Measurements from ENCODE around the gene WBP2NL. TPM values are rescaled to one million over a fixed set of nuclear protein-coding genes. Genes with fewer than 3 reads are reported as not detected.

WBP2NL gene
- total RNA-seq, 1 donor from 2014 or later: 0.26 TPM

- no peak for TF ChIP-seq CTCF (IDR thresholded peaks at IDR 0.05; ENCODE audit: insufficient read depth, low read length, severe bottlenecking)
- FAIRE-seq (no peak), DNase-seq (ENCODE audit: low read depth) (no peak)
- no peaks in the 10 kb centered on the region for H3K36me3 ChIP-seq (ENCODE audit: control insufficient read depth, insufficient read depth, low read length)
- H3K4me3 ChIP-seq (ENCODE audit: low read depth, low read length): no peak overlapping the region
- no peaks in the 10 kb centered on the region for H3K27me3 ChIP-seq (ENCODE audit: control insufficient read depth, insufficient read depth, low read length)
Observed at GRCh38 chr22:42007922-42008321, 9.3 kb downstream of the WBP2NL start.

- no peaks in the 10 kb centered on the region for H3K36me3 ChIP-seq (ENCODE audit: control insufficient read depth, insufficient read depth, low read length)
- H3K27me3 ChIP-seq (ENCODE audit: control insufficient read depth, insufficient read depth, low read length): no peaks in the 10 kb centered on the region
- DNase-seq (ENCODE audit: low read depth) (no peak), FAIRE-seq (no peak)
- no peak overlapping the region for H3K4me3 ChIP-seq (ENCODE audit: low read depth, low read length)
- no peak for TF ChIP-seq CTCF (IDR thresholded peaks at IDR 0.05; ENCODE audit: insufficient read depth, low read length, severe bottlenecking)
Observed at GRCh38 chr22:42010778-42011177, 12.2 kb downstream of the WBP2NL start.

- FAIRE-seq (no peak), DNase-seq (ENCODE audit: low read depth) (no peak)
- Histone ChIP-seq H3K27me3 (ENCODE audit: control insufficient read depth, insufficient read depth, low read length) (no peaks in the 10 kb centered on the region), H3K4me3 (ENCODE audit: low read depth, low read length) (no peak overlapping the region), H3K36me3 (ENCODE audit: control insufficient read depth, insufficient read depth, low read length) (no peaks in the 10 kb centered on the region)
- TF ChIP-seq CTCF (IDR thresholded peaks at IDR 0.05; ENCODE audit: insufficient read depth, low read length, severe bottlenecking): no peak
Observed at GRCh38 chr22:42013385-42013784, 14.8 kb downstream of the WBP2NL start.

- H3K27me3 ChIP-seq (ENCODE audit: control insufficient read depth, insufficient read depth, low read length): no peaks in the 10 kb centered on the region
- TF ChIP-seq CTCF (IDR thresholded peaks at IDR 0.05; ENCODE audit: insufficient read depth, low read length, severe bottlenecking): no peak
- H3K4me3 ChIP-seq (ENCODE audit: low read depth, low read length): no peak overlapping the region
- FAIRE-seq (no peak), DNase-seq (ENCODE audit: low read depth) (no peak)
- H3K36me3 ChIP-seq (ENCODE audit: control insufficient read depth, insufficient read depth, low read length): no peaks in the 10 kb centered on the region
Observed at GRCh38 chr22:42016111-42016510, 17.5 kb downstream of the WBP2NL start.

- no peak for TF ChIP-seq CTCF (IDR thresholded peaks at IDR 0.05; ENCODE audit: insufficient read depth, low read length, severe bottlenecking)
- no peak overlapping the region for H3K4me3 ChIP-seq (ENCODE audit: low read depth, low read length)
- FAIRE-seq (no peak), DNase-seq (ENCODE audit: low read depth) (no peak)
- no peaks in the 10 kb centered on the region for H3K27me3 ChIP-seq (ENCODE audit: control insufficient read depth, insufficient read depth, low read length)
- H3K36me3 ChIP-seq (ENCODE audit: control insufficient read depth, insufficient read depth, low read length): no peaks in the 10 kb centered on the region
Observed at GRCh38 chr22:42018224-42018623, 19.6 kb downstream of the WBP2NL start.

GRCh38 chr22:42021571-42021970 is 23.0 kb downstream of the WBP2NL start:
- TF ChIP-seq CTCF (IDR thresholded peaks at IDR 0.05; ENCODE audit: insufficient read depth, low read length, severe bottlenecking): no peak
- H3K4me3 ChIP-seq (ENCODE audit: low read depth, low read length): no peak overlapping the region
- FAIRE-seq: no peak
- DNase-seq (ENCODE audit: low read depth): no peak
- H3K36me3 ChIP-seq (ENCODE audit: control insufficient read depth, insufficient read depth, low read length): no peaks in the 10 kb centered on the region
- no peaks in the 10 kb centered on the region for H3K27me3 ChIP-seq (ENCODE audit: control insufficient read depth, insufficient read depth, low read length)

Data from bronchial epithelial cell (primary cell).